ENCODE measurements around the gene WNT4. TPM values are rescaled to one million over a fixed set of nuclear protein-coding genes. Genes with fewer than 3 reads are reported as not detected.
A peak's percentile ranks its signal among the peaks of the same experiment; 100 is the strongest.

WNT4 gene
- total and polyA plus RNA-seq, 10 donors, result 0.07 to 0.47 (median 0.16) TPM; not detected in 1

- H3K27me3 ChIP-seq (replicated peaks in 1 of 7), result no peaks in the 10 kb centered on the region
- 53 to 64% (median 56%) methylated on average over 2 of the region's 2 CpGs for WGBS, 5 donors
- H3K4me1 ChIP-seq, result peaks cover 46 to 100% (median 84%) of the 10 kb centered on the region in 6 donors
- TF ChIP-seq CTCF (IDR thresholded peaks at IDR 0.05 in 8 of 11, conservative IDR thresholded peaks at IDR 0.05 in 3 of 11) (no peak), POLR2AphosphoS5 (IDR thresholded peaks at IDR 0.05) (no peak), POLR2A (IDR thresholded peaks at IDR 0.05) (no peak)
- DNase-seq, result no peak
- intact Hi-C loops (cut with DNase I; ENCODE audit: low total_unique reads), result no loop called here
- no peak overlapping the region for H3K4me3 ChIP-seq
- peaks cover 0 to 78% (median 46%) of the 10 kb centered on the region in 6 donors for H3K36me3 ChIP-seq
- H3K9me3 ChIP-seq, result no peaks in the 10 kb centered on the region
- no peak overlapping the region for H3K27ac ChIP-seq
These were observed 62.7 kb downstream of the WNT4 start for GRCh38 chr1:22080191-22080590.

GRCh38 chr1:22078133-22078532 is 64.8 kb downstream of the WNT4 start:
- intact Hi-C loops (cut with DNase I; ENCODE audit: low total_unique reads), result no loop called here
- peaks cover 63 to 100% (median 91%) of the 10 kb centered on the region in 6 donors for H3K4me1 ChIP-seq
- H3K27ac ChIP-seq, result no peak overlapping the region
- H3K9me3 ChIP-seq, result no peaks in the 10 kb centered on the region
- no peak overlapping the region for H3K4me3 ChIP-seq
- TF ChIP-seq POLR2A (IDR thresholded peaks at IDR 0.05), result no peak
- no peak for TF ChIP-seq POLR2AphosphoS5 (IDR thresholded peaks at IDR 0.05)
- TF ChIP-seq CTCF (IDR thresholded peaks at IDR 0.05 in 8 of 11, conservative IDR thresholded peaks at IDR 0.05 in 3 of 11), result no peak
- peaks cover 0 to 70% (median 40%) of the 10 kb centered on the region in 6 donors for H3K36me3 ChIP-seq
- no peaks in the 10 kb centered on the region for H3K27me3 ChIP-seq (replicated peaks in 1 of 7)
- WGBS, 5 donors, result 79 to 88% (median 81%) methylated on average over 2 of the region's 2 CpGs
- no peak for DNase-seq

- TF ChIP-seq POLR2AphosphoS5 (IDR thresholded peaks at IDR 0.05) (peak in 1 of 3 donors; percentile 18), POLR2A (IDR thresholded peaks at IDR 0.05) (no peak), CTCF (IDR thresholded peaks at IDR 0.05 in 8 of 11, conservative IDR thresholded peaks at IDR 0.05 in 3 of 11) (no peak)
- H3K27me3 ChIP-seq (replicated peaks in 1 of 7), result no peaks in the 10 kb centered on the region
- intact Hi-C loops (cut with DNase I; ENCODE audit: low total_unique reads), result no loop called here
- H3K4me1 ChIP-seq, result peaks cover 66 to 100% (median 92%) of the 10 kb centered on the region in 6 donors
- peaks cover 0 to 66% (median 36%) of the 10 kb centered on the region in 6 donors for H3K36me3 ChIP-seq
- no peaks in the 10 kb centered on the region for H3K9me3 ChIP-seq
- 31 to 41% (median 34%) methylated on average over 5 of the region's 5 CpGs for WGBS, 5 donors
- DNase-seq, result no peak
- peak overlapping the region in 1 of 8 donors; percentile 52 for H3K27ac ChIP-seq
- H3K4me3 ChIP-seq, result no peak overlapping the region
These were observed 65.2 kb downstream of the WNT4 start for GRCh38 chr1:22077728-22078127.

- 83 to 89% (median 87%) methylated on average over 3 of the region's 3 CpGs for WGBS, 5 donors
- Histone ChIP-seq H3K9me3 (no peaks in the 10 kb centered on the region), H3K36me3 (peaks cover 0 to 61% (median 27%) of the 10 kb centered on the region in 6 donors), H3K27me3 (replicated peaks in 1 of 7) (no peaks in the 10 kb centered on the region), H3K4me3 (peak overlapping the region in 3 of 8 donors; percentile 1 to 41 (median 9)), H3K4me1 (peaks cover 70 to 100% (median 99%) of the 10 kb centered on the region in 6 donors), H3K27ac (peak overlapping the region in 6 of 8 donors; percentile 46 to 73 (median 58))
- TF ChIP-seq POLR2AphosphoS5 (IDR thresholded peaks at IDR 0.05) (peak in 1 of 3 donors; percentile 7), CTCF (IDR thresholded peaks at IDR 0.05 in 8 of 11, conservative IDR thresholded peaks at IDR 0.05 in 3 of 11) (no peak)
- intact Hi-C loops (cut with DNase I; ENCODE audit: low total_unique reads), result no loop called here
- no peak for DNase-seq
These were observed 66.6 kb downstream of the WNT4 start for GRCh38 chr1:22076346-22076745.
